ENCODE measurements around the gene FBH1.
"Not testable (repeated sequence)": the region's sequence is repeated elsewhere in the genome, so short reads cannot be mapped to it uniquely, and the experiment has no call there.

Gene FBH1

GRCh38 chr10:5960070-5960972 is 70.3 kb downstream of the FBH1 start:
- no peak for DNase-seq

- not testable (repeated sequence) for DNase-seq
Observed at GRCh38 chr10:5960973-5961275, 70.9 kb downstream of the FBH1 start.

GRCh38 chr10:5961405-5962100 is 71.5 kb downstream of the FBH1 start:
- no peak for DNase-seq

- DNase-seq: not testable (repeated sequence)
Observed at GRCh38 chr10:5962358-5962940, 72.4 kb downstream of the FBH1 start.

- DNase-seq: no peak
Observed at GRCh38 chr10:5963071-5963470, 73.0 kb downstream of the FBH1 start.

- DNase-seq: no peak
Observed at GRCh38 chr10:5963591-5963990, 73.5 kb downstream of the FBH1 start.

- DNase-seq: no peak
Observed at GRCh38 chr10:5964736-5965135, 74.7 kb downstream of the FBH1 start.

GRCh38 chr10:5965266-5965665 is 75.2 kb downstream of the FBH1 start:
- DNase-seq: no peak

- no peak for DNase-seq
Observed at GRCh38 chr10:5968037-5968680, 78.1 kb downstream of the FBH1 start.

- no peak for DNase-seq
Observed at GRCh38 chr10:5968681-5969453, 78.8 kb downstream of the FBH1 start.

GRCh38 chr10:5970066-5970465 is 80.0 kb downstream of the FBH1 start:
- no peak for DNase-seq

- DNase-seq: no peak
Observed at GRCh38 chr10:5970527-5970926, 80.5 kb downstream of the FBH1 start.

GRCh38 chr10:5971315-5971832 is 81.3 kb downstream of the FBH1 start:
- no peak for DNase-seq

GRCh38 chr10:5971886-5972285 is 81.8 kb downstream of the FBH1 start:
- DNase-seq: no peak

- DNase-seq: no peak
Observed at GRCh38 chr10:5973069-5973468, 83.0 kb downstream of the FBH1 start.

GRCh38 chr10:5975641-5976473 is 85.8 kb downstream of the FBH1 start:
- peak; percentile 47 for DNase-seq

- DNase-seq: peak; percentile 51
Observed at GRCh38 chr10:5976512-5977470, 86.7 kb downstream of the FBH1 start.

- DNase-seq: peak; percentile 84
Observed at GRCh38 chr10:5977471-5978229, 87.6 kb downstream of the FBH1 start, which contains the start of gene IL15RA. IL15RA (minus strand) TSS chr10:5977543; CDS start chr10:5977492, 51 bp downstream.

- DNase-seq: no peak
Observed at GRCh38 chr10:5978230-5978489, 88.1 kb downstream of the FBH1 start.

GRCh38 chr10:5981529-5981928 is 91.5 kb downstream of the FBH1 start:
- no peak for DNase-seq

Measured in activated CD4-positive, CD25-positive, alpha-beta regulatory T cell treated with anti-CD3 and anti-CD28 coated beads, Interleukin-2, amount 50 U/mL, for 72 hours (primary cell).